GM12891 (cell line): ENCODE measurements around the gene PLK2.

ENCODE experiments used
- DNase-seq: peaks from one replicate; pipeline ENCODE4 v3.0.0; 2011; ENCODE audit warnings: low spot score; ENCODE audit not compliant: insufficient read length
- FAIRE-seq: peaks from 2 replicates; lab custom pipeline; 2011; peaks lifted over from hg19 to GRCh38; lab: Jason Lieb, UNC
- PAX5 ChIP-seq: IDR thresholded peaks from 2 replicates; pipeline ENCODE4 v1.6.1; 2011; ENCODE audit warnings: low read length, moderate library complexity, mild to moderate bottlenecking; ENCODE audit not compliant: insufficient read depth, severe bottlenecking
- POLR2A ChIP-seq: IDR thresholded peaks from 2 replicates; pipeline ENCODE4 v1.6.1; 2011; ENCODE audit warnings: low read depth, low read length, control low read depth
- POLR2AphosphoS5 ChIP-seq: IDR thresholded peaks from 2 replicates; pipeline ENCODE4 v1.6.1; 2011; ENCODE audit warnings: low read depth, low read length, control low read depth
- POU2F2 ChIP-seq: IDR thresholded peaks from 2 replicates; pipeline ENCODE4 v1.6.1; 2011; ENCODE audit warnings: low read depth, mild to moderate bottlenecking, control low read depth, low read length, moderate library complexity
- SPI1 ChIP-seq: IDR thresholded peaks from 2 replicates; pipeline ENCODE4 v1.6.1; 2011; ENCODE audit warnings: low read depth, low read length, control low read depth
- TAF1 ChIP-seq: IDR thresholded peaks from 2 replicates; pipeline ENCODE4 v1.6.1; 2011; ENCODE audit warnings: low read depth, low read length, control low read depth

The PLK2 gene

DNA sequence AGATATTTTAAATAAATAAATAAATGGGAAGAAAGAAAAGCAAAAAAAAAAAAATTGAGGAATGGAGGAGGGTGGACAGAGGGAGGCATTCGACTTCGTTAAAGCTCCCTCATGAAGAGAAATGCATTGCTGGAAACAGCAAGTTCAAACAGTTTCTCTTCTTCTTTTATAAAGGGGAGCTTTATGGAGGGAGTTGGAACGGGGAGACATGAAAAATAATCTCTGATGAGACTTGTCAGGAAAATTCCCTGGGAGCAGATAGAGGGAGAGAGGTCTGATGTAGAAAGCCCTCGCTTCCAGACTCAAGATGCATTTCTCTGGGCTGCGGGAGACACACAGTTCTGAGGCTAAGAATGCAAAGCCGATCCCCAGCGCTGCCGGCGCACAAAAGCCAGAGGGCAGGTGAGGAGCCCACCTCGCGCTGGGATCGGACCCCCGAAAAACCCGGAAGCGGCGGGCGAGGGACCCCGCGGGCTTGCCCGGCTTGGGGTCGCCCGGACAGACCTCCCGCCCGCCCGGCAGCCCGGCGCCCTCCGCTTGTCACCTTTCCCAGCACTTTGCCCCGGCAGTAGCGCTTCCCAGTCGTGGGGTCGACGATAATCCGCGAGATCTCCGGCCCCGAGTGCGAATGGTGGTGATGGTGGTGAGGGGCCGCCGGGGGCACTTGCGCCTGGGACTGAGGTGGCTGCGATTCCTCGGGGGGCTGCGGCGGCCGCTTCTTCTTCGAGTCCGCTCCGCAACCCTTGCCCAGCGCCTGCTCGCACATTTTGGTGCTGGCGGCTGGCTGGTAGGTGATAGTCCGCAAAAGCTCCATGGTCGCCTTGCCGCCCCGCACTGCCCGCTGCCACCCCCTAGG lies 512 bp downstream of the PLK2 start:
- no peak for DNase-seq
- FAIRE-seq, result no peak
- TF ChIP-seq POLR2AphosphoS5, result no peak
- no peak for TF ChIP-seq POU2F2
- no peak for TF ChIP-seq TAF1
- TF ChIP-seq POLR2A, result no peak
- no peak for TF ChIP-seq SPI1
- no peak for TF ChIP-seq PAX5

- DNase-seq, result no peak
- no peak for TF ChIP-seq TAF1
- TF ChIP-seq POLR2A, result no peak
- no peak for TF ChIP-seq SPI1
- no peak for TF ChIP-seq PAX5
- TF ChIP-seq POU2F2, result no peak
- TF ChIP-seq POLR2AphosphoS5, result no peak
- FAIRE-seq, result no peak
Measured at GRCh38 chr5:58458743-58459145, 1.1 kb downstream of the PLK2 start.

DNA sequence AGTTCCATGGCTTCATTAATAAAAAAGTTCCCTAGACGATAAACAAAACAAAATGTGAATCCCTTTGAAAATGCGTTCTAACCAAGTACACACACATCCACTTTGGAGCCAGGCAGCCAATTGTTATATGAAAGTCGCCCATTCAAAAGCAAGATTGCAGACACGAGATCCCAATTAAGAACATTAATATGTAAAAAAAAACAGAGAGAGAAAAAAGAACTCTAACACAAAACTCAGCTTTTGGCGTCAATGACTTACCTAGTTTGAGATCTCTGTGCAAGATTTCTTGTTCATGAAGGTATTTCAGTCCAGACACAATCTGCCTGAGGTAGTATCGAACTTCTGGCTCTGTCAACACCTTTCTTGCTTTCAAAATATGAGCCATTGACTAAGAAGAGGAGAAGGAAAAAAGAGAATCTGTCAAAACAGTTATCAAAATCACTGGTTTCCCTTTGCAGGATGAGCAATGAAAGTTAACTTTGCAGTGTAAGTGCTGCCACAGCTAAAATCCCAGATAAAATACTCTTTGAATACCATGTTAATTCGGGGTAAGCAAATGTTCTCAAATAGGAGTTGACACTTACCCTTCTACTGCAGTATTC lies 1.6 kb downstream of the PLK2 start:
- no peak for FAIRE-seq
- DNase-seq, result no peak
- no peak for TF ChIP-seq SPI1
- no peak for TF ChIP-seq POLR2AphosphoS5
- TF ChIP-seq POLR2A, result no peak
- no peak for TF ChIP-seq POU2F2
- no peak for TF ChIP-seq PAX5
- no peak for TF ChIP-seq TAF1

DNA sequence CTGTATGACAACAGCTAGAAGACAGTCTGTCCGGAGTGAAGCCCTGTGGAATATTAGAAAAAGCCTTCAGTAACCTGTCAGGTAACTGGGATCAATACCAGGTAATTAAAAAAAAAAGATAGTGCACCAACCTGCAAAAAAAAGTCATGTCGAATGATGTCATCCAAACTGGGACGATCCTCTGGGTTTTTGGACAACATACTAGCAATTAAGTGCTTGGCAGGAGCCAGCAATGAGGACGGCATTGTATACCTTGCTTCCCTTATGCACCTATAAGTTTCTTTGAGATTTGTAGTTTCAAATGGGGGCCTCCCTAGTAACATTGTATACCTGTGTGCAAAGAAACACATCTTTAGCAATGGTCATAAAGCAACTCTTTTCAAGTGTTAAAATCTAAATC lies 2.8 kb downstream of the PLK2 start:
- DNase-seq, result no peak
- FAIRE-seq, result no peak

DNA sequence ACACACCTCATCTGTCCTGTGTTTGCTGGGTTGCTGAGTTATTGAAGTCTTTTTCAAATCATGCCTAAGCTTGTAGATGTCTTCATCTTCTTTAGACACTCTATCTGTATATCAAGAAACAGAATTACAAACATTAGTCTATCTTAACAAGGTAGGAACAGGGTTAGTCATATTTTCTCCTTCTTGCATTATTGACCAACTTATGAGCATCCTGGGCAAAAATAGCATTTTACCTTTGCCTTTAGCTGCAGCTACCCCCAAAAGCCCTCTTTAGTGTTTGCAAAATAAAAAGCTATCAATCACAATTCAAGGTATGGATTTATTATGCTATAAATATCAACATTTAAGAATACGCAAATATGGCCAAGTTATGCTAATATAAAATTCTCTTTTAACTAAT lies 3.4 kb downstream of the PLK2 start:
- no peak for DNase-seq
- FAIRE-seq, result no peak
- no peak for TF ChIP-seq POLR2AphosphoS5
- TF ChIP-seq SPI1, result no peak
- TF ChIP-seq TAF1, result no peak
- no peak for TF ChIP-seq POLR2A
- no peak for TF ChIP-seq POU2F2
- no peak for TF ChIP-seq PAX5

More for the DNA sequence above, 2.8 kb downstream of the PLK2 start:
- TF ChIP-seq POLR2A (no peak), TAF1 (no peak), POU2F2 (no peak), POLR2AphosphoS5 (no peak), SPI1 (no peak), PAX5 (no peak)

GRCh38 chr5:58456026-58456425 lies 3.9 kb downstream of the PLK2 start:
- FAIRE-seq (no peak), DNase-seq (no peak)
- no peak for TF ChIP-seq POLR2AphosphoS5
- no peak for TF ChIP-seq TAF1
- TF ChIP-seq SPI1, result no peak
- no peak for TF ChIP-seq PAX5
- TF ChIP-seq POLR2A, result no peak
- no peak for TF ChIP-seq POU2F2

GRCh38 chr5:58455480-58455879 lies 4.4 kb downstream of the PLK2 start:
- no peak for DNase-seq
- TF ChIP-seq PAX5 (no peak), POU2F2 (no peak), POLR2AphosphoS5 (no peak), POLR2A (no peak), TAF1 (no peak), SPI1 (no peak)
- no peak for FAIRE-seq

GRCh38 chr5:58455066-58455465 lies 4.8 kb downstream of the PLK2 start:
- no peak for TF ChIP-seq POU2F2
- no peak for TF ChIP-seq POLR2AphosphoS5
- TF ChIP-seq TAF1, result no peak
- TF ChIP-seq POLR2A, result no peak
- DNase-seq (no peak), FAIRE-seq (no peak)

- FAIRE-seq (no peak), DNase-seq (no peak)
- no peak for TF ChIP-seq POLR2A
- no peak for TF ChIP-seq POU2F2
- TF ChIP-seq SPI1, result no peak
- no peak for TF ChIP-seq TAF1
- no peak for TF ChIP-seq POLR2AphosphoS5
- no peak for TF ChIP-seq PAX5
Measured at GRCh38 chr5:58454025-58454424, 5.9 kb downstream of the PLK2 start.

DNA sequence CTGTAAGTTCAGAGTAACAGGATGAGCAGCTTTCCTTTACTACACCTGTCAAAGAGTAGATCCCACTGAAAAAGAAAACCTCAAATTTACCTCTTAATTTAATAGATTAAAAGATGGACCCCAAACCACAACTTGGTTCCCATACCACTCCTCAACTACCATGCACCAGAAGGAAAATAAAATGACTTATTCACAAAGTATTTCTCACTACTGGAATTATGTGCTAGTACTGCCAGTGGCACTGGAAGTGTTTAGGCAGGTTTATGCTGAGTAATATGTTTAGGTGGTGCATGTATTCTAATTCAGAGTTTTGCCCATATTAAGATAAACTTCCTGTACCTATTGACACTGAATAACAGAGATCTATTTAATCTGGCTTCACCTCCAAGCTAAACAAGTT lies 6.6 kb downstream of the PLK2 start:
- TF ChIP-seq POLR2AphosphoS5, result no peak
- TF ChIP-seq TAF1, result no peak
- no peak for TF ChIP-seq POLR2A
- no peak for TF ChIP-seq SPI1
- DNase-seq, result no peak
- no peak for FAIRE-seq
